ENCODE results near the gene AP1G1. TPM values are rescaled to one million over a fixed set of nuclear protein-coding genes. Genes with fewer than 3 reads are reported as not detected.

The AP1G1 gene
- total and polyA plus RNA-seq, 10 of the 15 experiments (the other 5 are each of a cell fraction or from before 2014, with no cell fraction given): 5.9 to 83.7 (median 47.8) TPM

- CTCF ChIA-PET: interaction anchor here (1.0 to 2.0 kb wide), 2 partner anchors 9 to 13 kb away, joined by 3 to 5 read pairs; no protein-coding TSS in a partner anchor
- H4K20me1 ChIP-seq (ENCODE audit: control insufficient read depth, insufficient read depth): no peaks in the 10 kb centered on the region
- TF ChIP-seq NFYB (IDR thresholded peaks at IDR 0.05; ENCODE audit: insufficient read depth, low read depth, low read length) (no peak), EZH2 (IDR thresholded peaks at IDR 0.05; ENCODE audit: borderline replicate concordance, control insufficient read depth, low read depth, low read length) (no peak), MAX (IDR thresholded peaks at IDR 0.05; ENCODE audit: low read depth, low read length) (no peak), GATAD2B (conservative IDR thresholded peaks at IDR 0.05; ENCODE audit: low read depth) (no peak), SMAD5 (IDR thresholded peaks at IDR 0.05; ENCODE audit: low read depth) (no peak), CUX1 (IDR thresholded peaks at IDR 0.05; ENCODE audit: insufficient replicate concordance, low read depth, low read length) (no peak), BCL3 (IDR thresholded peaks at IDR 0.05; ENCODE audit: borderline replicate concordance, insufficient read depth, low read depth, low read length, poor library complexity, severe bottlenecking) (no peak), RAD51 (IDR thresholded peaks at IDR 0.05) (no peak), ZBTB40 (IDR thresholded peaks at IDR 0.05; ENCODE audit: borderline replicate concordance) (no peak), SUPT20H (IDR thresholded peaks at IDR 0.05; ENCODE audit: borderline replicate concordance, control insufficient read depth, low read depth, low read length) (no peak), HDGF (IDR thresholded peaks at IDR 0.05) (no peak)
Observed at GRCh38 chr16:71794018-71794417, 14.6 kb downstream of the AP1G1 start.

More at GRCh38 chr16:71794018-71794417, 14.6 kb downstream of the AP1G1 start:
- ChIA-PET SMC1A (ENCODE audit: uncharacterized antibody, unreplicated experiment) (interaction anchor here (0.7 to 2.1 kb wide), 4 partner anchors 11 to 89 kb away, joined by 3 to 9 read pairs (median 5); no protein-coding TSS in a partner anchor), POLR2A (interaction anchor here (0.6 to 2.1 kb wide), 5 partner anchors 9 to 561 kb away, joined by 3 to 9 read pairs (median 6); partner anchors contain the start of gene AP1G1), RAD21 (ENCODE audit: unreplicated experiment) (interaction anchor here (1.0 kb wide), 1 partner anchor 87 kb away, joined by 4 read pairs; no protein-coding TSS in a partner anchor)
- H2AFZ ChIP-seq (ENCODE audit: control insufficient read depth, low read depth, low read length): no peak overlapping the region
- intact Hi-C loops (cut with micrococcal nuclease; ENCODE audit: unreplicated experiment) (no loop called here), in situ Hi-C loops (cut with MboI) (no loop called here)
- no peak overlapping the region for H3K27ac ChIP-seq (ENCODE audit: control insufficient read depth, insufficient read depth)
- FAIRE-seq (no peak), DNase-seq (ENCODE audit: low read depth, low spot score) (no peak), ATAC-seq (no peak)
- no TSS peak for BruUV-seq (replicated peaks)
- H3K36me3 ChIP-seq (ENCODE audit: control insufficient read depth in 2 of 2, insufficient read depth in 2 of 2, low read length in 1 of 2): peaks cover 0 to 15% of the 10 kb centered on the region in 2 experiments; a peak in 2 of 4 replicates
- H3K4me3 ChIP-seq: no peak overlapping the region
- H3K4me2 ChIP-seq (ENCODE audit: control insufficient read depth, insufficient read depth): no peak overlapping the region
- peaks cover 67% of the 10 kb centered on the region for H3K79me2 ChIP-seq (ENCODE audit: control insufficient read depth, insufficient read depth, low read length)
- 93% methylated on average over 1 of the region's 1 CpG for WGBS (ENCODE audit: insufficient coverage, insufficient replicate concordance, low lambda C conversion rate, missing lambda C conversion rate)
- no peaks in the 10 kb centered on the region for H3K9me3 ChIP-seq (replicated peaks; ENCODE audit: control insufficient read depth, insufficient read depth, low read length)
- peaks cover 3% of the 10 kb centered on the region; the same call in 1 of the 2 replicates for H3K4me1 ChIP-seq (ENCODE audit: control insufficient read depth, insufficient read depth, low read length)
- H3K27me3 ChIP-seq (replicated peaks in 1 of 2; ENCODE audit: control insufficient read depth in 2 of 2, insufficient read depth in 2 of 2, low read length in 1 of 2): no peaks in the 10 kb centered on the region
- no peak overlapping the region for H3K9ac ChIP-seq (ENCODE audit: control insufficient read depth, insufficient read depth, low read length)
